H1 (cell line): ENCODE data around the gene COX10. TPM values are rescaled to one million over a fixed set of nuclear protein-coding genes. Genes with fewer than 3 reads are reported as not detected.

Source experiments
- CTCF ChIA-PET: fragments of 300-600 bp; sonication (Branson Sonifier 250); formaldehyde crosslinking; loops from one replicate; lab custom pipeline; 2021; ENCODE audit not compliant: partially characterized antibody; lab: Charles Lee
- POLR2A ChIA-PET: fragments of 300-600 bp; sonication (Branson Sonifier 250); formaldehyde crosslinking; loops from one replicate; lab custom pipeline; 2021; ENCODE audit warnings: inconsistent platforms; ENCODE audit not compliant: partially characterized antibody; lab: Charles Lee
- DNase-seq, 2 experiments: peaks; one replicate each; pipeline versions ENCODE4 v3.0.0 to v3.0.0-alpha.2; 2010 to 2022; ENCODE audit warnings: low spot score in 2 of 2, low read depth in 1 of 2, mixed read lengths in 1 of 2
- FAIRE-seq: peaks from 2 replicates; lab custom pipeline; 2011; peaks lifted over from hg19 to GRCh38; lab: Jason Lieb, UNC
- H2AFZ ChIP-seq: 2 replicates; pipeline ENCODE4 v1.8.1; 2012; ENCODE audit warnings: low read length, inconsistent platforms
- H2AK5ac ChIP-seq: 2 replicates; pipeline ENCODE4 v1.6.1; 2013; ENCODE audit warnings: low read depth, low read length
- H2BK120ac ChIP-seq: replicated peaks from 2 replicates; pipeline ENCODE3; 2013; ENCODE audit warnings: low read depth, low read length, inconsistent platforms
- H2BK12ac ChIP-seq: 2 replicates; pipeline ENCODE4 v1.6.1; 2013; ENCODE audit warnings: low read depth, low read length
- H2BK15ac ChIP-seq: 2 replicates; pipeline ENCODE4 v1.6.1; 2013; ENCODE audit warnings: low read length
- H2BK20ac ChIP-seq: 2 replicates; pipeline ENCODE4 v1.6.1; 2013; ENCODE audit warnings: low read length
- H2BK5ac ChIP-seq: 2 replicates; pipeline ENCODE4 v1.6.1; 2013; ENCODE audit warnings: low read depth, low read length
- H3K14ac ChIP-seq: 2 replicates; pipeline ENCODE4 v1.6.1; 2013; ENCODE audit warnings: inconsistent platforms; ENCODE audit not compliant: insufficient read length
- H3K18ac ChIP-seq: 2 replicates; pipeline ENCODE4 v1.6.1; 2013; ENCODE audit warnings: low read length; ENCODE audit errors: extremely low read depth
- H3K23ac ChIP-seq: 2 replicates; pipeline ENCODE4 v1.6.1; 2013; ENCODE audit warnings: inconsistent platforms; ENCODE audit not compliant: insufficient read length
- H3K23me2 ChIP-seq: 2 replicates; pipeline ENCODE4 v1.6.1; 2013; ENCODE audit warnings: low read depth, low read length
- H3K27ac ChIP-seq: 2 replicates; pipeline ENCODE4 v1.6.1; 2011; ENCODE audit warnings: low read depth, low read length, inconsistent platforms
- H3K27me3 ChIP-seq, 4 experiments: replicated peaks in 1 of 4; 1 replicate in 1 of 4; 2 replicates in 3 of 4; pipeline versions ENCODE4 v1.6.1 to v1.8.1; 2011 to 2013; ENCODE audit warnings: low read length in 3 of 4, mild to moderate bottlenecking in 3 of 4, inconsistent platforms in 2 of 4, mixed read lengths in 2 of 4, moderate library complexity in 1 of 4; ENCODE audit not compliant: control insufficient read depth in 3 of 4, insufficient read depth in 3 of 4; ENCODE audit errors: extremely low read depth in 1 of 4
- H3K36me3 ChIP-seq, 4 experiments: 2 replicates each; pipeline versions ENCODE4 v1.6.1 to v1.8.1; 2011 to 2013; ENCODE audit warnings: mild to moderate bottlenecking in 4 of 4, low read length in 3 of 4, moderate library complexity in 2 of 4, control low read depth in 1 of 4, inconsistent platforms in 1 of 4; ENCODE audit not compliant: insufficient read depth in 4 of 4, control insufficient read depth in 2 of 4
- H3K4ac ChIP-seq: replicated peaks from 2 replicates; pipeline ENCODE3; 2013; ENCODE audit warnings: low read length, low read depth, mixed read lengths, inconsistent platforms; ENCODE audit not compliant: insufficient read length
- H3K4me1 ChIP-seq, 4 experiments: replicated peaks in 1 of 4; 1 replicate in 1 of 4; 2 replicates in 3 of 4; pipeline versions ENCODE4 v1.6.1 to v1.8.1; 2011 to 2013; ENCODE audit warnings: low read length in 3 of 4, inconsistent platforms in 2 of 4, mixed read lengths in 1 of 4; ENCODE audit not compliant: insufficient read depth in 4 of 4, control insufficient read depth in 3 of 4
- H3K4me2 ChIP-seq, 2 experiments: 2 replicates each; pipeline versions ENCODE4 v1.6.1 to v1.8.1; 2011 to 2013; ENCODE audit warnings: low read depth in 2 of 2, low read length in 2 of 2, control low read depth in 1 of 2, inconsistent platforms in 1 of 2, mild to moderate bottlenecking in 1 of 2; ENCODE audit not compliant: insufficient read depth in 1 of 2
- H3K4me3 ChIP-seq, 4 experiments: fragments of 200-600, 300-600 bp in 1 of 4; sonication (generic), shearing (Covaris generic), sonication (Bioruptor Twin) in 1 of 4; 2 replicates each; pipeline versions ENCODE4 v1.5.1 to v1.8.1; 2011 to 2016; ENCODE audit warnings: low read length in 4 of 4, low read depth in 3 of 4, control low read depth in 2 of 4, inconsistent platforms in 2 of 4, mild to moderate bottlenecking in 2 of 4, mixed read lengths in 1 of 4, moderate library complexity in 1 of 4; ENCODE audit not compliant: insufficient read depth in 2 of 4; ENCODE audit errors: extremely low read depth in 1 of 4
- H3K56ac ChIP-seq: replicated peaks from 2 replicates; pipeline ENCODE3; 2013; ENCODE audit warnings: low read depth, mild to moderate bottlenecking, mixed read lengths, low read length, inconsistent platforms; ENCODE audit not compliant: insufficient read length
- H3K79me1 ChIP-seq: 2 replicates; pipeline ENCODE4 v1.6.1; 2013; ENCODE audit warnings: low read depth, low read length, control low read depth
- H3K79me2 ChIP-seq, 2 experiments: 2 replicates each; pipeline versions ENCODE4 v1.6.1 to v1.8.1; 2012 to 2013; ENCODE audit warnings: low read length in 2 of 2, mild to moderate bottlenecking in 2 of 2, inconsistent platforms in 1 of 2; ENCODE audit not compliant: insufficient read depth in 2 of 2, control insufficient read depth in 1 of 2
- H3K9ac ChIP-seq, 4 experiments: replicated peaks in 1 of 4; 1 replicate in 1 of 4; 2 replicates in 3 of 4; pipeline versions ENCODE4 v1.6.1 to v1.8.1; 2011 to 2013; ENCODE audit warnings: low read depth in 3 of 4, low read length in 3 of 4, control low read depth in 2 of 4, mild to moderate bottlenecking in 2 of 4, moderate library complexity in 2 of 4, inconsistent platforms in 1 of 4; ENCODE audit errors: extremely low read depth in 1 of 4
- H3K9me3 ChIP-seq, 2 experiments: 2 replicates each; pipeline versions ENCODE4 v1.6.1 to v1.8.1; 2012 to 2013; ENCODE audit warnings: mild to moderate bottlenecking in 2 of 2, moderate library complexity in 2 of 2, control low read depth in 1 of 2, inconsistent platforms in 1 of 2, low read depth in 1 of 2, low read length in 1 of 2, mixed read lengths in 1 of 2; ENCODE audit not compliant: insufficient read depth in 2 of 2
- H4K20me1 ChIP-seq, 2 experiments: replicated peaks in 1 of 2; 2 replicates each; pipeline versions ENCODE3 to v1.8.1; 2011 to 2013; ENCODE audit warnings: inconsistent platforms in 2 of 2, low read length in 2 of 2, mild to moderate bottlenecking in 1 of 2; ENCODE audit not compliant: insufficient read depth in 2 of 2, control insufficient read depth in 1 of 2
- H4K5ac ChIP-seq: 2 replicates; pipeline ENCODE4 v1.6.1; 2013; ENCODE audit warnings: low read length, low read depth, mixed read lengths, inconsistent platforms; ENCODE audit not compliant: insufficient read length
- H4K8ac ChIP-seq: 2 replicates; pipeline ENCODE4 v1.8.0; 2013; ENCODE audit warnings: mild to moderate bottlenecking, moderate library complexity, low read length, inconsistent platforms; ENCODE audit not compliant: insufficient read depth; ENCODE audit errors: extremely low read depth
- H4K91ac ChIP-seq: replicated peaks from 2 replicates; pipeline ENCODE3; 2013; ENCODE audit warnings: low read length, mixed read lengths, inconsistent platforms; ENCODE audit not compliant: insufficient read length
- CBX5 ChIP-seq: fragments of 300-800, 300-1000 bp; sonication (generic); IDR thresholded peaks from 2 replicates; pipeline ENCODE4 v1.7.1; 2016; ENCODE audit warnings: antibody characterized with exemption, low read length, low read depth
- CEBPB ChIP-seq: IDR thresholded peaks from 2 replicates; pipeline ENCODE4 v1.6.1; 2012; ENCODE audit warnings: low read depth, low read length
- CHD1 ChIP-seq: IDR thresholded peaks from 2 replicates; pipeline ENCODE4 v1.6.1; 2012; ENCODE audit warnings: low read depth, low read length, improper control_type of control experiment
- EP300 ChIP-seq, 2 experiments: IDR thresholded peaks; 1 replicate in 1 of 2; 2 replicates in 1 of 2; pipeline ENCODE4 v1.6.1; 2011 to 2012; ENCODE audit warnings: low read depth in 2 of 2, low read length in 2 of 2, mild to moderate bottlenecking in 2 of 2, borderline replicate concordance in 1 of 2, inconsistent platforms in 1 of 2, moderate library complexity in 1 of 2
- GABPA ChIP-seq: IDR thresholded peaks from 2 replicates; pipeline ENCODE4 v1.6.1; 2011; ENCODE audit warnings: mild to moderate bottlenecking, low read length, moderate library complexity, borderline replicate concordance; ENCODE audit not compliant: insufficient read depth
- HDAC2 ChIP-seq, 2 experiments: fragments of 300-600 bp in 1 of 2; sonication (generic) in 1 of 2; IDR thresholded peaks; 2 replicates each; pipeline ENCODE4 v1.6.1; 2011 to 2012; ENCODE audit warnings: low read depth in 2 of 2, low read length in 2 of 2, mild to moderate bottlenecking in 2 of 2, moderate library complexity in 2 of 2, borderline replicate concordance in 1 of 2, inconsistent platforms in 1 of 2
- JUND ChIP-seq: IDR thresholded peaks from 2 replicates; pipeline ENCODE4 v1.6.1; 2011; ENCODE audit warnings: mild to moderate bottlenecking, improper control_type of control experiment, low read length
- NRF1 ChIP-seq: IDR thresholded peaks from 2 replicates; pipeline ENCODE4 v1.6.1; 2011; ENCODE audit warnings: mild to moderate bottlenecking, low read depth, low read length, improper control_type of control experiment
- SIRT6 ChIP-seq: IDR thresholded peaks from one replicate; pipeline ENCODE4 v1.7.1; 2012; ENCODE audit warnings: low read length, inconsistent platforms
- SIX5 ChIP-seq: IDR thresholded peaks from 2 replicates; pipeline ENCODE4 v1.6.1; 2011; ENCODE audit warnings: mild to moderate bottlenecking, low read depth, low read length
- SUZ12 ChIP-seq: fragments of 200-600 bp; sonication (generic); IDR thresholded peaks from 2 replicates; pipeline ENCODE4 v1.6.1; 2012; ENCODE audit warnings: mild to moderate bottlenecking, inconsistent platforms, low read length, moderate library complexity, mixed read lengths
- TCF12 ChIP-seq: IDR thresholded peaks from 2 replicates; pipeline ENCODE4 v1.6.1; 2011; ENCODE audit warnings: low read depth, mild to moderate bottlenecking, low read length
- TEAD4 ChIP-seq: IDR thresholded peaks from 2 replicates; pipeline ENCODE4 v1.6.1; 2012; ENCODE audit warnings: low read depth, low read length, inconsistent platforms, mixed read lengths
- WGBS, 2 experiments: shearing (Covaris generic) in 1 of 2; methylation state at CpG; one replicate each; pipeline versions ENCODE4 v1.1.6 to v1.1.7; 2013 to 2015; ENCODE audit warnings: low lambda C conversion rate in 2 of 2, mixed read lengths in 2 of 2, inconsistent platforms in 1 of 2, low coverage in 1 of 2, missing lambda C conversion rate in 1 of 2; ENCODE audit not compliant: insufficient replicate concordance in 2 of 2, insufficient coverage in 1 of 2, insufficient read length in 1 of 2; ENCODE audit errors: extremely low coverage in 1 of 2, missing lambda C conversion rate in 1 of 2; 5-methylcytosine and 5-hydroxymethylcytosine counted together
- polyA plus RNA-seq, 7 experiments: library from polyadenylated mRNA; depleted of rRNA in 3 of 7; stranded (reverse) in 5 of 7; unstranded in 2 of 7; fragments of >200 nt in 5 of 7; fragments of 200-250 nt in 2 of 7; gene quantifications; 1 replicate in 5 of 7; 2 replicates in 1 of 7; 4 replicates in 1 of 7; pipeline versions ENCODE4 v1.2.1 to v1.2.3, GENCODE V29; 2011 to 2013; ENCODE audit warnings: missing spikeins in 2 of 7, mixed read lengths in 2 of 7
- total RNA-seq: library from RNA; stranded (reverse); fragmentation: NEBNext Ultra II Directional; extraction: Animal tissue kit (Norgen Biotek cat#: 25700); gene quantifications from 2 replicates; pipeline ENCODE4 v1.2.1, GENCODE V29; 2021
- TF ChIP-seq, protein P1 (sequence below): IDR thresholded peaks from 2 replicates; pipeline ENCODE4 v1.6.1; 2012; ENCODE audit warnings: inconsistent platforms

Gene COX10
- total and polyA plus RNA-seq, 2 of the 8 experiments (the other 6 are each of a cell fraction or from before 2014, with no cell fraction given) = 18.0 to 23.0 TPM

GRCh38 chr17:14197586-14197985 lies 128.3 kb downstream of the COX10 start:
- WGBS, 2 experiments = 45% methylated on average over 4 of the region's 4 CpGs; no CpG with 5 or more reads in 1 of the 2 experiments
- Histone ChIP-seq H2BK12ac (no peak overlapping the region), H2BK5ac (no peak overlapping the region), H2AK5ac (no peak overlapping the region), H3K4me1 (no peaks in the 10 kb centered on the region; a peak in 1 of 7 replicates), H3K36me3 (no peaks in the 10 kb centered on the region; a peak in 1 of 8 replicates), H3K4me2 (no peak overlapping the region), H3K79me2 (no peaks in the 10 kb centered on the region), H4K91ac (no peak overlapping the region), H4K5ac (no peak overlapping the region), H3K56ac (no peak overlapping the region), H3K18ac (no peak overlapping the region), H3K9ac (no peak overlapping the region), H3K4me3 (no peak overlapping the region), H2BK15ac (no peak overlapping the region), H4K8ac (no peak overlapping the region), H3K14ac (no peak overlapping the region), H3K23me2 (peaks cover 2% of the 10 kb centered on the region; the same call in 1 of the 2 replicates), H3K27ac (no peak overlapping the region), H2BK120ac (no peak overlapping the region), H3K79me1 (no peaks in the 10 kb centered on the region), H4K20me1 (no peaks in the 10 kb centered on the region), H3K27me3 (no peaks in the 10 kb centered on the region), H2AFZ (no peak overlapping the region), H3K9me3 (no peaks in the 10 kb centered on the region), H2BK20ac (no peak overlapping the region), H3K23ac (no peak overlapping the region), H3K4ac (no peak overlapping the region)
- no peak for DNase-seq
- ChIA-PET CTCF (interaction anchor here (0.6 to 3.0 kb wide), 9 partner anchors 10 to 1166 kb away, joined by 3 to 8 read pairs (median 3); partner anchors contain the start of gene HS3ST3B1), POLR2A (no interaction called here)
- no peak for FAIRE-seq
- TF ChIP-seq EP300 (IDR thresholded peaks at IDR 0.05; ENCODE audit: borderline replicate concordance in 1 of 2, low read depth in 2 of 2, low read length in 2 of 2) (no peak), SIX5 (no peak), CEBPB (no peak), SIRT6 (no peak), CBX5 (no peak), CHD1 (no peak), NRF1 (no peak), HDAC2 (IDR thresholded peaks at IDR 0.05; ENCODE audit: borderline replicate concordance in 1 of 2, low read depth in 2 of 2, low read length in 2 of 2) (no peak), JUND (no peak), TEAD4 (no peak), SUZ12 (no peak), TCF12 (no peak), GABPA (no peak)
- TF ChIP-seq, protein P1, sequence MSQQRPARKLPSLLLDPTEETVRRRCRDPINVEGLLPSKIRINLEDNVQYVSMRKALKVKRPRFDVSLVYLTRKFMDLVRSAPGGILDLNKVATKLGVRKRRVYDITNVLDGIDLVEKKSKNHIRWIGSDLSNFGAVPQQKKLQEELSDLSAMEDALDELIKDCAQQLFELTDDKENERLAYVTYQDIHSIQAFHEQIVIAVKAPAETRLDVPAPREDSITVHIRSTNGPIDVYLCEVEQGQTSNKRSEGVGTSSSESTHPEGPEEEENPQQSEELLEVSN = no peak
